ENCODE results near the gene XYLT1. TPM values are rescaled to one million over a fixed set of nuclear protein-coding genes. Genes with fewer than 3 reads are reported as not detected.

Gene XYLT1
- total and polyA plus RNA-seq, 2 of the 13 experiments (the other 11 are each of a cell fraction or from before 2014, with no cell fraction given): not detected

DNA sequence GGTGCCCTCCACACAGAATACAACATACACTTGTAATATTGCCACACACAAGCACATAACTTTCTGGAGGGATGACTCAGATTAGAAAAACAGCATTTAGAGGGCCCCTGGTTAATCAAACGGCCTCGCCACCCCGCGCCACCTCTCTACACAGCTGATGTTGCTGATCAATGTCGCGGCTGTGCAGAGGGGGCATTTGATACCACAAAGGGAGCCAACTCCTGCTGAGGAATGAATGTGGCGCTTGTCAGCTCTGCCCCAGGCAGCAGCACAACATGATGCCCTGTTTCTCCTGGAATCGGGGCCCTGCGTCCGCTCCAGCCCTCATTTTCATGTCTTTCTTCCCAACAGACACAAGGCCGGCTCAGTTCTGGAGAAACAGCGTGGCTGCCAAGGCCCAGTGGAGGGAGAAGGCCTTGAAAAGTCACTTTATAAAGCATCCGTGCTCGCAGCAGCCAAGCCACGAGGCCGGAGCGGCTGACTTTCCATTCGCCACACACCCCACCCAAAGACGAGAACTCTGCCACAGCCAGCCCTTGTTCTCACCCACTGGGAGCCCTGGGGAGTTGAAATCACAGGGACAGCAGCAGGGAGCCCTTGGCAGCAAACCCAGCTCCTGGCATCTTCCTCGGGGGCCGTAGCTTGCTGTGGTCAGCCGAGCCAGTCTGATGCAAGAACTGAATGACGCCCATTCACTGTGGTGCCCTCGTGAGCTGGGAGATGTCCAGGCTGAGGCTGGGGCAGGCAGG, 65.6 kb downstream of the XYLT1 start:
- Histone ChIP-seq H3K79me2 (ENCODE audit: insufficient read depth, low read length) (no peaks in the 10 kb centered on the region), H3K4me2 (ENCODE audit: low read depth, low read length) (no peak overlapping the region), H3K36me3 (replicated peaks in 1 of 2; ENCODE audit: control insufficient read depth in 1 of 2, insufficient read depth in 2 of 2, low read length in 2 of 2) (no peaks in the 10 kb centered on the region), H4K20me1 (ENCODE audit: insufficient read depth, low read length) (no peaks in the 10 kb centered on the region), H3K9me3 (ENCODE audit: low read length) (no peaks in the 10 kb centered on the region), H3K27me3 (ENCODE audit: control insufficient read depth in 1 of 2, insufficient read depth in 2 of 2, low read length in 2 of 2) (peaks cover 1 to 24% of the 10 kb centered on the region in 2 experiments; a peak in 2 of 5 replicates), H2AFZ (ENCODE audit: low read length) (no peak overlapping the region), H3K9ac (ENCODE audit: insufficient read depth, low read depth, low read length) (no peak overlapping the region), H3K27ac (ENCODE audit: extremely low read length, insufficient read depth, low read length) (no peak overlapping the region), H3K4me1 (ENCODE audit: insufficient read depth, low read length) (no peaks in the 10 kb centered on the region), H3K4me3 (replicated peaks in 1 of 3; ENCODE audit: insufficient read depth in 1 of 3, low read depth in 2 of 3, low read length in 3 of 3) (no peak overlapping the region)
- peak; percentile 48 for ATAC-seq
- intact Hi-C loops (cut with micrococcal nuclease; ENCODE audit: unreplicated experiment): no loop called here
- no TSS peak for BruUV-seq (replicated peaks)
- WGBS (ENCODE audit: low lambda C conversion rate): 33% methylated on average over 24 of the region's 24 CpGs
- CTCF ChIA-PET (ENCODE audit: low intra/inter-chr PET ratio, low total read pairs): no interaction called here
- in situ Hi-C loops (cut with HindIII; ENCODE audit: extremely low pct_ligation_motif_present, low pct_unique_long_range_greater_than_20kb): no loop called here
- POLR2A ChIA-PET: no interaction called here
- no peak for DNase-seq (ENCODE audit: low spot score)
- FAIRE-seq: no peak
- TF ChIP-seq ZNF549 (CRISPR knock-in tag; IDR thresholded peaks at IDR 0.05): no peak
- TF ChIP-seq ZNF589 (CRISPR knock-in tag; conservative IDR thresholded peaks at IDR 0.05): no peak
- TF ChIP-seq ZNF260 (CRISPR knock-in tag; IDR thresholded peaks at IDR 0.05; ENCODE audit: borderline replicate concordance, low read depth): no peak
- TF ChIP-seq, protein P1, sequence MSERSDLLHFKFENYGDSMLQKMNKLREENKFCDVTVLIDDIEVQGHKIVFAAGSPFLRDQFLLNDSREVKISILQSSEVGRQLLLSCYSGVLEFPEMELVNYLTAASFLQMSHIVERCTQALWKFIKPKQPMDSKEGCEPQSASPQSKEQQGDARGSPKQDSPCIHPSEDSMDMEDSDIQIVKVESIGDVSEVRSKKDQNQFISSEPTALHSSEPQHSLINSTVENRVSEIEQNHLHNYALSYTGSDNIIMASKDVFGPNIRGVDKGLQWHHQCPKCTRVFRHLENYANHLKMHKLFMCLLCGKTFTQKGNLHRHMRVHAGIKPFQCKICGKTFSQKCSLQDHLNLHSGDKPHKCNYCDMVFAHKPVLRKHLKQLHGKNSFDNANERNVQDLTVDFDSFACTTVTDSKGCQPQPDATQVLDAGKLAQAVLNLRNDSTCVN (CRISPR knock-in tag; IDR thresholded peaks at IDR 0.05; ENCODE audit: borderline replicate concordance): no peak
- TF ChIP-seq, protein P2, sequence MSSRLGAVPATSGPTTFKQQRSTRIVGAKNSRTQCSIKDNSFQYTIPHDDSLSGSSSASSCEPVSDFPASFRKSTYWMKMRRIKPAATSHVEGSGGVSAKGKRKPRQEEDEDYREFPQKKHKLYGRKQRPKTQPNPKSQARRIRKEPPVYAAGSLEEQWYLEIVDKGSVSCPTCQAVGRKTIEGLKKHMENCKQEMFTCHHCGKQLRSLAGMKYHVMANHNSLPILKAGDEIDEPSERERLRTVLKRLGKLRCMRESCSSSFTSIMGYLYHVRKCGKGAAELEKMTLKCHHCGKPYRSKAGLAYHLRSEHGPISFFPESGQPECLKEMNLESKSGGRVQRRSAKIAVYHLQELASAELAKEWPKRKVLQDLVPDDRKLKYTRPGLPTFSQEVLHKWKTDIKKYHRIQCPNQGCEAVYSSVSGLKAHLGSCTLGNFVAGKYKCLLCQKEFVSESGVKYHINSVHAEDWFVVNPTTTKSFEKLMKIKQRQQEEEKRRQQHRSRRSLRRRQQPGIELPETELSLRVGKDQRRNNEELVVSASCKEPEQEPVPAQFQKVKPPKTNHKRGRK (CRISPR knock-in tag; IDR thresholded peaks at IDR 0.05): no peak
- TF ChIP-seq MAF1 (CRISPR knock-in tag; IDR thresholded peaks at IDR 0.05; ENCODE audit: borderline replicate concordance): no peak
- no peak for TF ChIP-seq ZNF343 (CRISPR knock-in tag; IDR thresholded peaks at IDR 0.05)
- TF ChIP-seq, protein P3, sequence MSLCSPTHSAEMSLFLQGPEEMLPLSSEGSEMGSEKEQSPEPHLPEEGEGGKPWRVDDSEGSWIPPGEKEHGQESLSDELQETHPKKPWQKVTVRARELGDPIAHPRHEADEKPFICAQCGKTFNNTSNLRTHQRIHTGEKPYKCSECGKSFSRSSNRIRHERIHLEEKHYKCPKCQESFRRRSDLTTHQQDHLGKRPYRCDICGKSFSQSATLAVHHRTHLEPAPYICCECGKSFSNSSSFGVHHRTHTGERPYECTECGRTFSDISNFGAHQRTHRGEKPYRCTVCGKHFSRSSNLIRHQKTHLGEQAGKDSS (CRISPR knock-in tag; IDR thresholded peaks at IDR 0.05; ENCODE audit: borderline replicate concordance, low read depth): no peak
- TF ChIP-seq ZNF335 (CRISPR knock-in tag; IDR thresholded peaks at IDR 0.05): no peak
- no peak for TF ChIP-seq SNRNP70 (IDR thresholded peaks at IDR 0.05; ENCODE audit: low read depth, low read length)
- no peak for TF ChIP-seq JARID2 (CRISPR knock-in tag; IDR thresholded peaks at IDR 0.05; ENCODE audit: insufficient replicate concordance)
- TF ChIP-seq AHR (CRISPR knock-in tag; IDR thresholded peaks at IDR 0.05): no peak
- no peak for TF ChIP-seq ZNF34 (CRISPR knock-in tag; IDR thresholded peaks at IDR 0.05; ENCODE audit: borderline replicate concordance)

Measured in HepG2 (cell line).